Measurements from ENCODE around the gene ATXN7L1. TPM values are rescaled to one million over a fixed set of nuclear protein-coding genes. Genes with fewer than 3 reads are reported as not detected.

The ATXN7L1 gene
- total and polyA plus RNA-seq, 7 donors = 1.2 to 6.0 (median 3.0) TPM

- no peaks in the 10 kb centered on the region for H3K4me1 ChIP-seq
- no peak for DNase-seq
- H3K9me3 ChIP-seq = no peaks in the 10 kb centered on the region
- no peaks in the 10 kb centered on the region for H3K27me3 ChIP-seq (ENCODE audit: insufficient read depth in 3 of 3, low read length in 2 of 3)
- intact Hi-C loops (cut with DNase I) = no loop called here
- WGBS, 3 donors = 89 to 93% (median 90%) methylated on average over 5 of the region's 5 CpGs
- ATAC-seq = no peak
- no peak overlapping the region for H3K4me3 ChIP-seq
- no peak overlapping the region for H3K27ac ChIP-seq
- TF ChIP-seq, protein P1, sequence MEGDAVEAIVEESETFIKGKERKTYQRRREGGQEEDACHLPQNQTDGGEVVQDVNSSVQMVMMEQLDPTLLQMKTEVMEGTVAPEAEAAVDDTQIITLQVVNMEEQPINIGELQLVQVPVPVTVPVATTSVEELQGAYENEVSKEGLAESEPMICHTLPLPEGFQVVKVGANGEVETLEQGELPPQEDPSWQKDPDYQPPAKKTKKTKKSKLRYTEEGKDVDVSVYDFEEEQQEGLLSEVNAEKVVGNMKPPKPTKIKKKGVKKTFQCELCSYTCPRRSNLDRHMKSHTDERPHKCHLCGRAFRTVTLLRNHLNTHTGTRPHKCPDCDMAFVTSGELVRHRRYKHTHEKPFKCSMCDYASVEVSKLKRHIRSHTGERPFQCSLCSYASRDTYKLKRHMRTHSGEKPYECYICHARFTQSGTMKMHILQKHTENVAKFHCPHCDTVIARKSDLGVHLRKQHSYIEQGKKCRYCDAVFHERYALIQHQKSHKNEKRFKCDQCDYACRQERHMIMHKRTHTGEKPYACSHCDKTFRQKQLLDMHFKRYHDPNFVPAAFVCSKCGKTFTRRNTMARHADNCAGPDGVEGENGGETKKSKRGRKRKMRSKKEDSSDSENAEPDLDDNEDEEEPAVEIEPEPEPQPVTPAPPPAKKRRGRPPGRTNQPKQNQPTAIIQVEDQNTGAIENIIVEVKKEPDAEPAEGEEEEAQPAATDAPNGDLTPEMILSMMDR (IDR thresholded peaks at IDR 0.05) = no peak
- H3K36me3 ChIP-seq (ENCODE audit: insufficient read depth in 1 of 2, low read depth in 1 of 2) = no peaks in the 10 kb centered on the region
Observed at GRCh38 chr7:105820363-105821066, 55.9 kb downstream of the ATXN7L1 start.

GRCh38 chr7:105819559-105819958, 56.8 kb downstream of the ATXN7L1 start:
- H3K36me3 ChIP-seq (ENCODE audit: insufficient read depth in 1 of 2, low read depth in 1 of 2) = no peaks in the 10 kb centered on the region
- WGBS, 3 donors = 97 to 99% (median 97%) methylated on average over 18 of the region's 18 CpGs
- intact Hi-C loops (cut with DNase I) = no loop called here
- no peaks in the 10 kb centered on the region for H3K9me3 ChIP-seq
- no peak for DNase-seq
- TF ChIP-seq, protein P1 (IDR thresholded peaks at IDR 0.05) = no peak
- H3K4me1 ChIP-seq = no peaks in the 10 kb centered on the region
- no peaks in the 10 kb centered on the region for H3K27me3 ChIP-seq (ENCODE audit: insufficient read depth in 3 of 3, low read length in 2 of 3)
- H3K27ac ChIP-seq = no peak overlapping the region
- no peak overlapping the region for H3K4me3 ChIP-seq
- no peak for ATAC-seq

GRCh38 chr7:105816954-105817615, 59.3 kb downstream of the ATXN7L1 start:
- Histone ChIP-seq H3K4me1 (no peaks in the 10 kb centered on the region), H3K4me3 (no peak overlapping the region), H3K9me3 (no peaks in the 10 kb centered on the region), H3K27me3 (ENCODE audit: insufficient read depth in 3 of 3, low read length in 2 of 3) (no peaks in the 10 kb centered on the region), H3K36me3 (ENCODE audit: insufficient read depth in 1 of 2, low read depth in 1 of 2) (no peaks in the 10 kb centered on the region), H3K27ac (no peak overlapping the region)
- ATAC-seq = no peak
- TF ChIP-seq, protein P1 (IDR thresholded peaks at IDR 0.05) = no peak
- no peak for DNase-seq
- intact Hi-C loops (cut with DNase I) = no loop called here
- WGBS, 3 donors = 86 to 90% (median 88%) methylated on average over 6 of the region's 6 CpGs

GRCh38 chr7:105816266-105816843, 60.0 kb downstream of the ATXN7L1 start:
- Histone ChIP-seq H3K4me1 (no peaks in the 10 kb centered on the region), H3K27ac (no peak overlapping the region), H3K9me3 (no peaks in the 10 kb centered on the region), H3K36me3 (ENCODE audit: insufficient read depth in 1 of 2, low read depth in 1 of 2) (no peaks in the 10 kb centered on the region), H3K27me3 (ENCODE audit: insufficient read depth in 3 of 3, low read length in 2 of 3) (no peaks in the 10 kb centered on the region), H3K4me3 (no peak overlapping the region)
- DNase-seq (no peak), ATAC-seq (no peak)
- TF ChIP-seq, protein P1 (IDR thresholded peaks at IDR 0.05) = no peak
- 65 to 78% (median 68%) methylated on average over 5 of the region's 5 CpGs for WGBS, 3 donors
- intact Hi-C loops (cut with DNase I) = no loop called here

All from psoas muscle (tissue), 8 donors.